ENCODE data around the gene ACOT9. TPM values are rescaled to one million over a fixed set of nuclear protein-coding genes. Genes with fewer than 3 reads are reported as not detected.

ACOT9 gene
- polyA plus RNA-seq, 1 donor from 2014 or later: 3.1 TPM

DNA sequence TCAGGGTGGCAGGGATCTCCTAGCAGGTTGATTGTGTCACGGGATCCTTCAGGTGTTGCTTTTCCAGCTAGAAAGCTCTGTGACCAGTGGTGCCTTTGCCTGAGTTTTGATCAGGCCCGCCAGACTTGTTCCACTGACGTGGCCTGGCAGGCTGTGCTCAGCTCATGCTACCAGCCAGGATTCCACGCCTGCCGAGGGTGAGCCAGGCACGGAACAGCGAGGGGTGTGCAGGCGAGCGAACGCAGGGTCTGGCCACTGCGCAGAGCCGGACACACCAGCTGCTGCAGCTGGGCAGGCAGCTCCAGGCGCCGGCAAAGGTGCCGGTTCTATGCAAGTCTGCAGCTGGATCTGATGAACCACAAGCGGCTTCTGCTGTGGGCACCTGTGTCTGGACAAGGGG lies 22.8 kb upstream of the ACOT9 start:
- Histone ChIP-seq H3K9me3 (ENCODE audit: low read length) (no peaks in the 10 kb centered on the region), H4K20me1 (ENCODE audit: insufficient read depth) (no peaks in the 10 kb centered on the region), H3K27me3 (ENCODE audit: insufficient read depth, low read depth, low read length) (no peaks in the 10 kb centered on the region), H3K9ac (ENCODE audit: low read length) (no peak overlapping the region), H3K4me2 (ENCODE audit: low read length) (no peak overlapping the region), H3K36me3 (ENCODE audit: insufficient read depth, low read length) (no peaks in the 10 kb centered on the region), H3F3A (ENCODE audit: insufficient read depth, low read length, poor library complexity, severe bottlenecking) (no peaks in the 10 kb centered on the region), H3K4me3 (ENCODE audit: low read length) (no peak overlapping the region), H3K27ac (ENCODE audit: low read length) (no peak overlapping the region), H2AFZ (ENCODE audit: low read depth, low read length) (no peak overlapping the region), H3K79me2 (replicated peaks; ENCODE audit: insufficient read depth, low read length) (no peaks in the 10 kb centered on the region), H3K9me2 (ENCODE audit: insufficient read depth, low read length) (no peaks in the 10 kb centered on the region)
- no peak for TF ChIP-seq EP300 (conservative IDR thresholded peaks at IDR 0.05; ENCODE audit: poor library complexity, severe bottlenecking)
- TF ChIP-seq MXI1 (conservative IDR thresholded peaks at IDR 0.05; ENCODE audit: poor library complexity, severe bottlenecking): no peak
- TF ChIP-seq EZH2 (IDR thresholded peaks at IDR 0.05; ENCODE audit: borderline replicate concordance, insufficient read depth, low read length, poor library complexity, severe bottlenecking): no peak
- no peak for TF ChIP-seq POLR2AphosphoS5 (IDR thresholded peaks at IDR 0.05)
- TF ChIP-seq SMC3 (conservative IDR thresholded peaks at IDR 0.05; ENCODE audit: poor library complexity): no peak
- no peak for TF ChIP-seq RAD21 (conservative IDR thresholded peaks at IDR 0.05)
- TF ChIP-seq, protein P1, sequence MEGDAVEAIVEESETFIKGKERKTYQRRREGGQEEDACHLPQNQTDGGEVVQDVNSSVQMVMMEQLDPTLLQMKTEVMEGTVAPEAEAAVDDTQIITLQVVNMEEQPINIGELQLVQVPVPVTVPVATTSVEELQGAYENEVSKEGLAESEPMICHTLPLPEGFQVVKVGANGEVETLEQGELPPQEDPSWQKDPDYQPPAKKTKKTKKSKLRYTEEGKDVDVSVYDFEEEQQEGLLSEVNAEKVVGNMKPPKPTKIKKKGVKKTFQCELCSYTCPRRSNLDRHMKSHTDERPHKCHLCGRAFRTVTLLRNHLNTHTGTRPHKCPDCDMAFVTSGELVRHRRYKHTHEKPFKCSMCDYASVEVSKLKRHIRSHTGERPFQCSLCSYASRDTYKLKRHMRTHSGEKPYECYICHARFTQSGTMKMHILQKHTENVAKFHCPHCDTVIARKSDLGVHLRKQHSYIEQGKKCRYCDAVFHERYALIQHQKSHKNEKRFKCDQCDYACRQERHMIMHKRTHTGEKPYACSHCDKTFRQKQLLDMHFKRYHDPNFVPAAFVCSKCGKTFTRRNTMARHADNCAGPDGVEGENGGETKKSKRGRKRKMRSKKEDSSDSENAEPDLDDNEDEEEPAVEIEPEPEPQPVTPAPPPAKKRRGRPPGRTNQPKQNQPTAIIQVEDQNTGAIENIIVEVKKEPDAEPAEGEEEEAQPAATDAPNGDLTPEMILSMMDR (IDR thresholded peaks at IDR 0.05; ENCODE audit: poor library complexity, severe bottlenecking): no peak
- TF ChIP-seq TAF1 (IDR thresholded peaks at IDR 0.05; ENCODE audit: low read depth): no peak
- no peak for TF ChIP-seq REST (IDR thresholded peaks at IDR 0.05; ENCODE audit: borderline replicate concordance)

DNA sequence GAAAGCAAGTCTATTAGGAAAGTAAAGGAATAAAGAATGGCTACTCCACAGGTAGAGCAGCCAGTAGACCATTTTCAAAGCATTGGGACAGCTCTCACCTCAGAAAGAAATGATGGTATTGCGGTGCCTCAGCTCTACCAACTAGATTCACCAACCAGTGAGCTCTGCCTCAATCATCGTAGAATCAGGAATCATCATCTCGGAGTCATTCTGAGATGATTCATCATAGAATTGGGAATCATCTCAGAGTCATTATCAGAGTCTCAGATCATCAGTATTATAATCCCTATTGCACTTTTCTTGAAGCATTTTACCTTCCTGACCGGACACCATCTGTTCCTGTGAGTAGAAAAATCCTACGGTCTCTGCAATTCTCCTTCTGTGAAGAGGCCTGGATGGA lies 22.4 kb upstream of the ACOT9 start:
- Histone ChIP-seq H3K4me2 (ENCODE audit: low read length) (no peak overlapping the region), H3K9me3 (ENCODE audit: low read length) (no peaks in the 10 kb centered on the region), H2AFZ (ENCODE audit: low read depth, low read length) (no peak overlapping the region), H3K36me3 (ENCODE audit: insufficient read depth, low read length) (no peaks in the 10 kb centered on the region), H4K20me1 (ENCODE audit: insufficient read depth) (no peaks in the 10 kb centered on the region), H3K79me2 (replicated peaks; ENCODE audit: insufficient read depth, low read length) (no peaks in the 10 kb centered on the region), H3K27me3 (ENCODE audit: insufficient read depth, low read depth, low read length) (no peaks in the 10 kb centered on the region), H3F3A (ENCODE audit: insufficient read depth, low read length, poor library complexity, severe bottlenecking) (no peaks in the 10 kb centered on the region), H3K9ac (ENCODE audit: low read length) (no peak overlapping the region), H3K27ac (ENCODE audit: low read length) (no peak overlapping the region), H3K9me2 (ENCODE audit: insufficient read depth, low read length) (no peaks in the 10 kb centered on the region), H3K4me3 (ENCODE audit: low read length) (no peak overlapping the region)
- TF ChIP-seq REST (IDR thresholded peaks at IDR 0.05; ENCODE audit: borderline replicate concordance): no peak
- no peak for TF ChIP-seq RAD21 (conservative IDR thresholded peaks at IDR 0.05)
- TF ChIP-seq EZH2 (IDR thresholded peaks at IDR 0.05; ENCODE audit: borderline replicate concordance, insufficient read depth, low read length, poor library complexity, severe bottlenecking): no peak
- TF ChIP-seq SMC3 (conservative IDR thresholded peaks at IDR 0.05; ENCODE audit: poor library complexity): no peak
- TF ChIP-seq TAF1 (IDR thresholded peaks at IDR 0.05; ENCODE audit: low read depth): no peak
- no peak for TF ChIP-seq MXI1 (conservative IDR thresholded peaks at IDR 0.05; ENCODE audit: poor library complexity, severe bottlenecking)
- no peak for TF ChIP-seq EP300 (conservative IDR thresholded peaks at IDR 0.05; ENCODE audit: poor library complexity, severe bottlenecking)
- TF ChIP-seq POLR2AphosphoS5 (IDR thresholded peaks at IDR 0.05): no peak
- TF ChIP-seq, protein P1 (IDR thresholded peaks at IDR 0.05; ENCODE audit: poor library complexity, severe bottlenecking): no peak
